ENCODE data around the gene MYO18B. TPM values are rescaled to one million over a fixed set of nuclear protein-coding genes. Genes with fewer than 3 reads are reported as not detected.

Gene MYO18B
- total and polyA plus RNA-seq, 7 donors, result 79.3 to 434 (median 273) TPM

- Histone ChIP-seq H3K4me3 (no peak overlapping the region), H3K36me3 (ENCODE audit: insufficient read depth in 1 of 2, low read depth in 1 of 2) (no peaks in the 10 kb centered on the region), H3K27ac (no peak overlapping the region), H3K9me3 (no peaks in the 10 kb centered on the region), H3K27me3 (ENCODE audit: insufficient read depth in 3 of 3, low read length in 2 of 3) (no peaks in the 10 kb centered on the region), H3K4me1 (peaks cover 21% of the 10 kb centered on the region)
- TF ChIP-seq CTCF (IDR thresholded peaks at IDR 0.05), result no peak
- WGBS, 3 donors, result 73 to 92% (median 74%) methylated on average over 16 of the region's 16 CpGs
- ATAC-seq, result peak in 1 of 4 donors; percentile 15
- DNase-seq, result peak in 1 of 2 donors; percentile 21
- intact Hi-C loops (cut with DNase I), result no loop called here
These were observed 47.6 kb upstream of the MYO18B start for GRCh38 chr22:25694196-25694907.

GRCh38 chr22:25695146-25695545, 46.8 kb upstream of the MYO18B start:
- no peak overlapping the region for H3K4me3 ChIP-seq
- no peak for ATAC-seq
- no peaks in the 10 kb centered on the region for H3K9me3 ChIP-seq
- no peaks in the 10 kb centered on the region for H3K36me3 ChIP-seq (ENCODE audit: insufficient read depth in 1 of 2, low read depth in 1 of 2)
- no peak for TF ChIP-seq CTCF (IDR thresholded peaks at IDR 0.05)
- no peak overlapping the region for H3K27ac ChIP-seq
- H3K27me3 ChIP-seq (ENCODE audit: insufficient read depth in 3 of 3, low read length in 2 of 3), result no peaks in the 10 kb centered on the region
- DNase-seq, result no peak
- 67 to 91% (median 82%) methylated on average over 5 of the region's 5 CpGs for WGBS, 3 donors
- intact Hi-C loops (cut with DNase I), result no loop called here
- peaks cover 21% of the 10 kb centered on the region for H3K4me1 ChIP-seq

DNA sequence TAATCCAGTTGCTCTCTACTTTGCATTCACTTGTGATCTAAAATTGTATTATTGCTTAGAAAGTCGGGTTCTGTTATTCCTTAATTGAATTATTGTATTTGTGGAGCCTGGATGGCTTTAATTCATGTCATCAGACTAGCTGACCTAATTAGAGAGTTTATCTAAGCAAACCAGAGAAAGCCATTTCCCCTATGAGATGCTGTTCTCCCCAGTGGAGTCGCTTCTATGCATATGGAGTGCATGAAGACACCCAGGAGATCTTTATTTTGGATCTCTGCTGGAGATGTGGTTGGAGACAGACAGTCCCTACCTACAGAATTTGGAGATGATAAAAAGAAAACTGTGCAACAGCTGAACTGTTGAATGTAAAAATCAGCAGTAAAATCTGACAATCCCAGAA, 45.2 kb upstream of the MYO18B start:
- ATAC-seq (no peak), DNase-seq (no peak)
- no peaks in the 10 kb centered on the region for H3K27me3 ChIP-seq (ENCODE audit: insufficient read depth in 3 of 3, low read length in 2 of 3)
- TF ChIP-seq CTCF (IDR thresholded peaks at IDR 0.05), result no peak
- 73 to 78% (median 74%) methylated on average over 2 of the region's 2 CpGs for WGBS, 3 donors
- H3K4me1 ChIP-seq, result peaks cover 31% of the 10 kb centered on the region
- H3K27ac ChIP-seq, result no peak overlapping the region
- H3K36me3 ChIP-seq (ENCODE audit: insufficient read depth in 1 of 2, low read depth in 1 of 2), result no peaks in the 10 kb centered on the region
- intact Hi-C loops (cut with DNase I), result no loop called here
- H3K9me3 ChIP-seq, result no peaks in the 10 kb centered on the region
- H3K4me3 ChIP-seq, result no peak overlapping the region

- 65 to 71% (median 66%) methylated on average over 5 of the region's 5 CpGs for WGBS, 3 donors
- ATAC-seq (no peak), DNase-seq (no peak)
- peaks cover 29% of the 10 kb centered on the region for H3K4me1 ChIP-seq
- H3K27ac ChIP-seq, result no peak overlapping the region
- intact Hi-C loops (cut with DNase I), result no loop called here
- no peaks in the 10 kb centered on the region for H3K9me3 ChIP-seq
- no peaks in the 10 kb centered on the region for H3K36me3 ChIP-seq (ENCODE audit: insufficient read depth in 1 of 2, low read depth in 1 of 2)
- TF ChIP-seq CTCF (IDR thresholded peaks at IDR 0.05), result no peak
- H3K27me3 ChIP-seq (ENCODE audit: insufficient read depth in 3 of 3, low read length in 2 of 3), result no peaks in the 10 kb centered on the region
- H3K4me3 ChIP-seq, result no peak overlapping the region
These were observed 44.8 kb upstream of the MYO18B start for GRCh38 chr22:25697181-25697664.

DNA sequence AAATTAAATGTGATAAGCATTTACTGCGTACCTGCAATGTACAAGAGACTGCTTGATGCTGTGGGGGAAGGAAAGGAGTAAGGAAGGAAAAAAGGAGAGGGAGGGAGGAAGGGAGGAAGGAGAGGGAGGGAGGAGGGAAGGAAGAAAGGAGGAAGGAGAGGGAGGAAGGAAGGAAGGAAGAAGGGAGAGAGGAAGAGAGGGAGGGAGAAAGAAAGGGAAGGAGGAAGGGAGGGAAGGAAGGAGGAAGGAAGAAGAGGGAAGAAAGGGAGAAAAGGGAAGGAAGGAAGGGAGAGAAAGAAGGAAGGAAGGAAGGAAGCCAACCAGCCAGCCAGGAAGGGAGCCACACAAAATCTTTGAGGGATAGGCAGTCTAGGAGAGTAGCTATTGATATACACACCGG, 44.0 kb upstream of the MYO18B start:
- Histone ChIP-seq H3K4me3 (no peak overlapping the region), H3K27ac (no peak overlapping the region), H3K27me3 (ENCODE audit: insufficient read depth in 3 of 3, low read length in 2 of 3) (no peaks in the 10 kb centered on the region), H3K36me3 (ENCODE audit: insufficient read depth in 1 of 2, low read depth in 1 of 2) (no peaks in the 10 kb centered on the region), H3K4me1 (peaks cover 22% of the 10 kb centered on the region), H3K9me3 (no peaks in the 10 kb centered on the region)
- no peak for ATAC-seq
- intact Hi-C loops (cut with DNase I), result no loop called here
- WGBS, 3 donors, result 88 to 89% (median 89%) methylated on average over 2 of the region's 2 CpGs
- TF ChIP-seq CTCF (IDR thresholded peaks at IDR 0.05), result no peak
- no peak for DNase-seq

Data from psoas muscle (tissue), 8 donors.